Hippocampal formation (tissue), 2 donors: Measurements from ENCODE around the gene MAN1B1.

Experiments
- DNase-seq, 2 donors: peaks; one replicate each; lab custom pipeline; 2025; lab: John Stamatoyannopoulos, UW

MAN1B1 gene

GRCh38 chr9:137145731-137146526 lies 59.1 kb downstream of the MAN1B1 start:
- DNase-seq = no peak

GRCh38 chr9:137146527-137146918 lies 59.7 kb downstream of the MAN1B1 start:
- no peak for DNase-seq

GRCh38 chr9:137147091-137147792 lies 60.5 kb downstream of the MAN1B1 start:
- no peak for DNase-seq

- DNase-seq = no peak
Measured at GRCh38 chr9:137147793-137148160, 61.0 kb downstream of the MAN1B1 start.

GRCh38 chr9:137148242-137148641 lies 61.5 kb downstream of the MAN1B1 start:
- no peak for DNase-seq

GRCh38 chr9:137148661-137149060 lies 61.9 kb downstream of the MAN1B1 start:
- no peak for DNase-seq

- no peak for DNase-seq
Measured at GRCh38 chr9:137149363-137149762, 62.6 kb downstream of the MAN1B1 start.

- DNase-seq = no peak
Measured at GRCh38 chr9:137149942-137150616, 63.3 kb downstream of the MAN1B1 start.

GRCh38 chr9:137150617-137151457 lies 64.1 kb downstream of the MAN1B1 start:
- no peak for DNase-seq

GRCh38 chr9:137152844-137153405 lies 66.1 kb downstream of the MAN1B1 start:
- DNase-seq = no peak

GRCh38 chr9:137156567-137157375 lies 70.0 kb downstream of the MAN1B1 start:
- no peak for DNase-seq

- DNase-seq = no peak
Measured at GRCh38 chr9:137157618-137158415, 71.0 kb downstream of the MAN1B1 start.

- DNase-seq = no peak
Measured at GRCh38 chr9:137158625-137159024, 71.8 kb downstream of the MAN1B1 start.
